ENCODE measurements around the gene S100A14. TPM values are rescaled to one million over a fixed set of nuclear protein-coding genes. Genes with fewer than 3 reads are reported as not detected.
"Not testable (repeated sequence)": the region's sequence is repeated elsewhere in the genome, so short reads cannot be mapped to it uniquely, and the experiment has no call there.

The S100A14 gene
- total RNA-seq, 1 donor, result 0.36 TPM

- H3K4me1 ChIP-seq (ENCODE audit: insufficient read depth, low read length), result peaks cover 9% of the 10 kb centered on the region
- no peak for DNase-seq (ENCODE audit: insufficient read length, low spot score, missing footprints)
- H3K27ac ChIP-seq (ENCODE audit: low read depth, low read length), result no peak overlapping the region
- H3K27me3 ChIP-seq (ENCODE audit: insufficient read depth, low read length), result no peaks in the 10 kb centered on the region
- no peaks in the 10 kb centered on the region for H3K36me3 ChIP-seq (ENCODE audit: insufficient read depth, low read length)
- no peak overlapping the region for H3K4me2 ChIP-seq (ENCODE audit: insufficient read depth, low read length)
- no peaks in the 10 kb centered on the region for H3K79me2 ChIP-seq (ENCODE audit: insufficient read depth, low read length)
- no peak overlapping the region for H2AFZ ChIP-seq (ENCODE audit: low read length)
- no peak for TF ChIP-seq CTCF (IDR thresholded peaks at IDR 0.05; ENCODE audit: extremely low read depth, low read depth, low read length)
- H4K20me1 ChIP-seq (ENCODE audit: insufficient read depth, low read length), result no peaks in the 10 kb centered on the region
- H3K4me3 ChIP-seq (ENCODE audit: insufficient read depth, low read length), result no peak overlapping the region
- H3K9me3 ChIP-seq (ENCODE audit: low read depth, low read length), result no peaks in the 10 kb centered on the region
These were observed 31.1 kb downstream of the S100A14 start for GRCh38 chr1:153585006-153585405.

- no peak overlapping the region for H3K4me3 ChIP-seq (ENCODE audit: insufficient read depth, low read length)
- peak; percentile 74 for DNase-seq (ENCODE audit: insufficient read length, low spot score, missing footprints)
- peaks cover 10% of the 10 kb centered on the region for H3K4me1 ChIP-seq (ENCODE audit: insufficient read depth, low read length)
- H3K4me2 ChIP-seq (ENCODE audit: insufficient read depth, low read length), result no peak overlapping the region
- no peak overlapping the region for H3K27ac ChIP-seq (ENCODE audit: low read depth, low read length)
- no peak for TF ChIP-seq CTCF (IDR thresholded peaks at IDR 0.05; ENCODE audit: extremely low read depth, low read depth, low read length)
- no peaks in the 10 kb centered on the region for H3K9me3 ChIP-seq (ENCODE audit: low read depth, low read length)
- H4K20me1 ChIP-seq (ENCODE audit: insufficient read depth, low read length), result no peaks in the 10 kb centered on the region
- peak overlapping the region; percentile 41 for H2AFZ ChIP-seq (ENCODE audit: low read length)
- H3K27me3 ChIP-seq (ENCODE audit: insufficient read depth, low read length), result no peaks in the 10 kb centered on the region
- H3K36me3 ChIP-seq (ENCODE audit: insufficient read depth, low read length), result no peaks in the 10 kb centered on the region
- H3K79me2 ChIP-seq (ENCODE audit: insufficient read depth, low read length), result no peaks in the 10 kb centered on the region
These were observed 32.1 kb downstream of the S100A14 start for GRCh38 chr1:153583976-153584375.

- not testable (repeated sequence) for H3K27me3 ChIP-seq (ENCODE audit: insufficient read depth, low read length); DNase-seq (ENCODE audit: insufficient read length, low spot score, missing footprints); H2AFZ ChIP-seq (ENCODE audit: low read length); H4K20me1 ChIP-seq (ENCODE audit: insufficient read depth, low read length); H3K27ac ChIP-seq (ENCODE audit: low read depth, low read length); H3K4me2 ChIP-seq (ENCODE audit: insufficient read depth, low read length); H3K36me3 ChIP-seq (ENCODE audit: insufficient read depth, low read length); H3K79me2 ChIP-seq (ENCODE audit: insufficient read depth, low read length); H3K9me3 ChIP-seq (ENCODE audit: low read depth, low read length); H3K4me3 ChIP-seq (ENCODE audit: insufficient read depth, low read length)
- peaks cover 14% of the 10 kb centered on the region for H3K4me1 ChIP-seq (ENCODE audit: insufficient read depth, low read length)
These were observed 32.6 kb downstream of the S100A14 start for GRCh38 chr1:153583514-153583913.

GRCh38 chr1:153582836-153583235, 33.3 kb downstream of the S100A14 start:
- H2AFZ ChIP-seq (ENCODE audit: low read length); H3K4me3 ChIP-seq (ENCODE audit: insufficient read depth, low read length); H3K27me3 ChIP-seq (ENCODE audit: insufficient read depth, low read length); H4K20me1 ChIP-seq (ENCODE audit: insufficient read depth, low read length); H3K9me3 ChIP-seq (ENCODE audit: low read depth, low read length); H3K4me2 ChIP-seq (ENCODE audit: insufficient read depth, low read length); H3K79me2 ChIP-seq (ENCODE audit: insufficient read depth, low read length); H3K36me3 ChIP-seq (ENCODE audit: insufficient read depth, low read length); DNase-seq (ENCODE audit: insufficient read length, low spot score, missing footprints); H3K27ac ChIP-seq (ENCODE audit: low read depth, low read length): not testable (repeated sequence)
- H3K4me1 ChIP-seq (ENCODE audit: insufficient read depth, low read length), result peaks cover 21% of the 10 kb centered on the region

- Histone ChIP-seq H3K27me3 (ENCODE audit: insufficient read depth, low read length) (no peaks in the 10 kb centered on the region), H3K9me3 (ENCODE audit: low read depth, low read length) (no peaks in the 10 kb centered on the region), H3K4me1 (ENCODE audit: insufficient read depth, low read length) (peaks cover 17% of the 10 kb centered on the region), H3K36me3 (ENCODE audit: insufficient read depth, low read length) (no peaks in the 10 kb centered on the region), H4K20me1 (ENCODE audit: insufficient read depth, low read length) (no peaks in the 10 kb centered on the region), H3K4me3 (ENCODE audit: insufficient read depth, low read length) (no peak overlapping the region), H3K79me2 (ENCODE audit: insufficient read depth, low read length) (no peaks in the 10 kb centered on the region), H3K4me2 (ENCODE audit: insufficient read depth, low read length) (no peak overlapping the region), H3K27ac (ENCODE audit: low read depth, low read length) (no peak overlapping the region), H2AFZ (ENCODE audit: low read length) (no peak overlapping the region)
- peak; percentile 52 for DNase-seq (ENCODE audit: insufficient read length, low spot score, missing footprints)
- TF ChIP-seq CTCF (IDR thresholded peaks at IDR 0.05; ENCODE audit: extremely low read depth, low read depth, low read length), result no peak
These were observed 37.2 kb downstream of the S100A14 start for GRCh38 chr1:153578936-153579335.
